ENCODE data around the gene PEX14. TPM values are rescaled to one million over a fixed set of nuclear protein-coding genes. Genes with fewer than 3 reads are reported as not detected.

The PEX14 gene
- total and polyA plus RNA-seq, 8 donors: 8.2 to 26.3 (median 12.6) TPM

GRCh38 chr1:10561497-10561896 is 86.7 kb downstream of the PEX14 start:
- H3K4me1 ChIP-seq: no peaks in the 10 kb centered on the region
- H3K4me3 ChIP-seq: no peak overlapping the region
- intact Hi-C loops (cut with DNase I; ENCODE audit: low total_unique reads): no loop called here
- no peaks in the 10 kb centered on the region for H3K27me3 ChIP-seq
- no peaks in the 10 kb centered on the region for H3K36me3 ChIP-seq
- TF ChIP-seq POLR2A (IDR thresholded peaks at IDR 0.05) (no peak), CTCF (IDR thresholded peaks at IDR 0.05) (no peak), EP300 (IDR thresholded peaks at IDR 0.05) (no peak), POLR2AphosphoS5 (IDR thresholded peaks at IDR 0.05) (no peak)
- H3K27ac ChIP-seq: no peak overlapping the region
- no peak for DNase-seq
- H3K9me3 ChIP-seq: peaks cover 0 to 10% (median 4%) of the 10 kb centered on the region in 4 donors

GRCh38 chr1:10561955-10562354 is 87.2 kb downstream of the PEX14 start:
- WGBS, 5 donors: 89 to 99% (median 98%) methylated on average over 3 of the region's 3 CpGs
- intact Hi-C loops (cut with DNase I; ENCODE audit: low total_unique reads): no loop called here

GRCh38 chr1:10564063-10564462 is 89.3 kb downstream of the PEX14 start:
- WGBS, 5 donors: 94 to 97% (median 96%) methylated on average over 2 of the region's 2 CpGs

More at GRCh38 chr1:10561955-10562354, 87.2 kb downstream of the PEX14 start:
- Histone ChIP-seq H3K27ac (no peak overlapping the region), H3K4me3 (no peak overlapping the region), H3K27me3 (no peaks in the 10 kb centered on the region), H3K36me3 (no peaks in the 10 kb centered on the region), H3K4me1 (no peaks in the 10 kb centered on the region), H3K9me3 (peaks cover 0 to 10% (median 4%) of the 10 kb centered on the region in 4 donors)
- no peak for TF ChIP-seq EP300 (IDR thresholded peaks at IDR 0.05)
- TF ChIP-seq POLR2A (IDR thresholded peaks at IDR 0.05): no peak
- TF ChIP-seq CTCF (IDR thresholded peaks at IDR 0.05): no peak
- no peak for TF ChIP-seq POLR2AphosphoS5 (IDR thresholded peaks at IDR 0.05)
- no peak for DNase-seq

GRCh38 chr1:10569531-10569930 is 94.8 kb downstream of the PEX14 start:
- 97 to 100% (median 98%) methylated on average over 1 of the region's 1 CpG for WGBS, 5 donors
- Histone ChIP-seq H3K9me3 (peaks cover 0 to under 1% (median 0%) of the 10 kb centered on the region in 4 donors), H3K27ac (no peak overlapping the region), H3K4me1 (no peaks in the 10 kb centered on the region), H3K27me3 (no peaks in the 10 kb centered on the region), H3K36me3 (no peaks in the 10 kb centered on the region), H3K4me3 (no peak overlapping the region)
- no peak for DNase-seq
- no peak for TF ChIP-seq POLR2AphosphoS5 (IDR thresholded peaks at IDR 0.05)
- TF ChIP-seq POLR2A (IDR thresholded peaks at IDR 0.05): no peak
- TF ChIP-seq EP300 (IDR thresholded peaks at IDR 0.05): no peak
- no peak for TF ChIP-seq CTCF (IDR thresholded peaks at IDR 0.05)
- intact Hi-C loops (cut with DNase I; ENCODE audit: low total_unique reads): no loop called here

More at GRCh38 chr1:10564063-10564462, 89.3 kb downstream of the PEX14 start:
- Histone ChIP-seq H3K9me3 (peaks cover 0 to 10% (median 4%) of the 10 kb centered on the region in 4 donors), H3K4me3 (no peak overlapping the region), H3K27me3 (no peaks in the 10 kb centered on the region), H3K36me3 (no peaks in the 10 kb centered on the region), H3K27ac (no peak overlapping the region), H3K4me1 (no peaks in the 10 kb centered on the region)
- intact Hi-C loops (cut with DNase I; ENCODE audit: low total_unique reads): no loop called here
- TF ChIP-seq CTCF (IDR thresholded peaks at IDR 0.05): no peak
- no peak for TF ChIP-seq POLR2AphosphoS5 (IDR thresholded peaks at IDR 0.05)
- no peak for TF ChIP-seq EP300 (IDR thresholded peaks at IDR 0.05)
- no peak for TF ChIP-seq POLR2A (IDR thresholded peaks at IDR 0.05)
- no peak for DNase-seq
